NT2/D1 (cell line): ENCODE results near the gene C1orf52.

Source experiments
- DNase-seq: peaks from one replicate; pipeline ENCODE4 v3.0.0-alpha.2; 2011; ENCODE audit warnings: low read depth, low spot score
- H3K27me3 ChIP-seq: 2 replicates; pipeline ENCODE4 v1.6.0; 2011; ENCODE audit warnings: mild to moderate bottlenecking; ENCODE audit not compliant: insufficient read length, insufficient read depth
- H3K36me3 ChIP-seq: 2 replicates; pipeline ENCODE4 v1.6.1; 2011; ENCODE audit warnings: mild to moderate bottlenecking, low read length, mixed read lengths; ENCODE audit not compliant: insufficient read depth, insufficient read length
- H3K4me1 ChIP-seq: 2 replicates; pipeline ENCODE4 v1.5.1; 2011; ENCODE audit not compliant: insufficient read depth, insufficient read length
- H3K4me3 ChIP-seq: 2 replicates; pipeline ENCODE4 v1.5.1; 2011; ENCODE audit warnings: low read depth; ENCODE audit not compliant: insufficient read length
- H3K9ac ChIP-seq: 2 replicates; pipeline ENCODE4 v1.6.0; 2011; ENCODE audit warnings: low read depth; ENCODE audit not compliant: insufficient read length
- H3K9me3 ChIP-seq: 2 replicates; pipeline ENCODE4 v1.5.1; 2011; ENCODE audit warnings: mild to moderate bottlenecking, low read length; ENCODE audit not compliant: insufficient read depth
- SUZ12 ChIP-seq: IDR thresholded peaks from 2 replicates; pipeline ENCODE4 v1.6.1; 2011; ENCODE audit not compliant: insufficient read length, insufficient read depth; ENCODE audit errors: extremely low read depth
- YY1 ChIP-seq: IDR thresholded peaks from 2 replicates; pipeline ENCODE4 v1.6.1; 2011; ENCODE audit not compliant: insufficient read length, insufficient read depth
- ZNF274 ChIP-seq: IDR thresholded peaks from 2 replicates; pipeline ENCODE4 v1.6.1; 2011; ENCODE audit warnings: mild to moderate bottlenecking, low read depth, low read length

C1orf52 gene

GRCh38 chr1:85276215-85276977 lies 16.9 kb upstream of the C1orf52 start, which contains the start of gene BCL10:
Gene BCL10, minus strand, starts transcription at chr1:85276632. Its CDS starts 280 bp downstream, at chr1:85276352.
- Histone ChIP-seq H3K36me3 (peaks cover 36% of the 10 kb centered on the region), H3K4me3 (peak within 1 kb of the TSS; percentile 90), H3K9ac (peak within 1 kb of the TSS; percentile 97), H3K27me3 (no peaks in the 10 kb centered on the region), H3K9me3 (no peaks in the 10 kb centered on the region), H3K4me1 (no peaks in the 10 kb centered on the region)
- peak; percentile 99 for DNase-seq
- no peak for TF ChIP-seq ZNF274
- no peak for TF ChIP-seq YY1
- TF ChIP-seq SUZ12 = no peak

- Histone ChIP-seq H3K27me3 (no peaks in the 10 kb centered on the region), H3K9me3 (no peaks in the 10 kb centered on the region), H3K4me3 (peak overlapping the region; percentile 90), H3K9ac (peak overlapping the region; percentile 97), H3K4me1 (no peaks in the 10 kb centered on the region), H3K36me3 (peaks cover 42% of the 10 kb centered on the region)
- DNase-seq = no peak
- no peak for TF ChIP-seq YY1
- no peak for TF ChIP-seq ZNF274
- TF ChIP-seq SUZ12 = no peak
Observed at GRCh38 chr1:85275701-85276214, 16.3 kb upstream of the C1orf52 start.

DNA sequence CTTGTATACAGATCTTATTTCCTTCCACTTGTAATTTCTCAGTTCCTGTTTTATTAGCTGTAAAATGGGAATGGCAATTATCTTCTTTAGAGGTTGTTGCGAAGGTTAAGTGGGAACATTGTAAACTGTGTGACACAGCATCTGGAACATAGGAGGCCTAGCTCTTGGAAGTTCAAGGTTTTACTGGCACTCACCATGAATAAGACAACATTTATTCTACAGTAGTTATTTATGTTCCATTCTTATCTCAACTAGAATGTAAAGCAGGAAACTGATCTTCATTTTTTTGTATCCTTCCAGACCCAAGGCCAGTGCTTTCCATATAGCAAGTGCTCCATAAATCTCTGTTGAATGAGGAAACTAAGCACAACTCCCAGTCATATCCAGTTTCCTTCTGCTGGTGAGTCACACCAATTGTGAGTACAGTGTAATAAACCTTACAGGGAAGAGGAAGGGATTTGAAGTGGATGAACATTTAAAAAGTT lies 15.5 kb upstream of the C1orf52 start:
- Histone ChIP-seq H3K9ac (peak overlapping the region; percentile 97), H3K4me3 (peak overlapping the region; percentile 90), H3K9me3 (no peaks in the 10 kb centered on the region), H3K4me1 (no peaks in the 10 kb centered on the region), H3K27me3 (no peaks in the 10 kb centered on the region), H3K36me3 (peaks cover 50% of the 10 kb centered on the region)
- no peak for DNase-seq
- no peak for TF ChIP-seq YY1
- no peak for TF ChIP-seq ZNF274
- TF ChIP-seq SUZ12 = no peak

DNA sequence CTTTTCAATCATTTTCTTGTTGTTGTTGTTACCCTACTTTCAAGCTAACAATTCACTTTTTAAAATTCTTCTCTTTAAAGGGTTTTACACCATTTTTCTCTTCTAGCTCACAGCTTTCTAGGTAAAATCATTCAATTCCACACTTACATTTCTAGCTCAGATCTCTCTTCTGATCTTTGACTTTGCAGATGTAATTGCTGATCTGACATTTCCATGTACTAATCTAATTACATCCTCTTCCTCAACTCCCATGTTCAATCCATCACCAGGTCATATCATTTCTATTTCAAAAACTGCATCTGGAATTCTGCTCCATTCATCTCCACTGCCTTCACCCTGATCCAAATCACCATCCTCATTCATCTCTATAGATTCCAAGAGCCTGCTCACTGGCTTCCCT lies 13.9 kb upstream of the C1orf52 start:
- Histone ChIP-seq H3K9ac (no peak overlapping the region), H3K27me3 (no peaks in the 10 kb centered on the region), H3K4me3 (no peak overlapping the region), H3K4me1 (no peaks in the 10 kb centered on the region), H3K9me3 (no peaks in the 10 kb centered on the region), H3K36me3 (peaks cover 65% of the 10 kb centered on the region)
- TF ChIP-seq YY1 (no peak), SUZ12 (no peak)
- DNase-seq = no peak

- no peak overlapping the region for H3K4me3 ChIP-seq
- DNase-seq = no peak
- no peak overlapping the region for H3K9ac ChIP-seq
- H3K36me3 ChIP-seq = peaks cover 90% of the 10 kb centered on the region
- no peaks in the 10 kb centered on the region for H3K27me3 ChIP-seq
- no peaks in the 10 kb centered on the region for H3K9me3 ChIP-seq
- H3K4me1 ChIP-seq = no peaks in the 10 kb centered on the region
- no peak for TF ChIP-seq ZNF274
- no peak for TF ChIP-seq YY1
- no peak for TF ChIP-seq SUZ12
Observed at GRCh38 chr1:85268801-85269585, 9.5 kb upstream of the C1orf52 start.

- Histone ChIP-seq H3K36me3 (peaks cover 84% of the 10 kb centered on the region), H3K4me1 (no peaks in the 10 kb centered on the region), H3K27me3 (no peaks in the 10 kb centered on the region), H3K9ac (no peak overlapping the region), H3K4me3 (no peak overlapping the region), H3K9me3 (peaks cover 15% of the 10 kb centered on the region)
- TF ChIP-seq SUZ12 = no peak
- no peak for DNase-seq
Observed at GRCh38 chr1:85267313-85267712, 7.9 kb upstream of the C1orf52 start.

DNA sequence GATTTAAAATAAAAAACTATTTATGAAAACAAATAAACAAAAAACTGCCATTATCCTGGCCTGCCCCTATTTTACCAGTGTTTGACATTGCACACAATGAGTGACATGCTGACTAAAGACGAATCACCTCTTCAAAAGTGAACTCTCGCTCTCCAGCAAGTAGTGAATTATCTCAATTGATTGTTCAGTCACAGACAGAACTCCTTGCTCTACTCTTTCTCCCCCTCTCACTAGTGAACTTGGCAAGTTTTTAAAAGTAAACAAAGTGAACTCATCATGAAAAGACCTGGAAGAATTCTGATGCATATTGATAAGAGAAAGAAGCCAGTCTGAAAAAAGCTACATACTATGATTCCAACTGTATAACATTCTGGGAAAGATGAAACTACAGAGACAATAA lies 4.7 kb upstream of the C1orf52 start:
- Histone ChIP-seq H3K4me3 (no peak overlapping the region), H3K9ac (no peak overlapping the region), H3K27me3 (no peaks in the 10 kb centered on the region), H3K4me1 (peaks cover 2% of the 10 kb centered on the region), H3K36me3 (peaks cover 54% of the 10 kb centered on the region), H3K9me3 (peaks cover 37% of the 10 kb centered on the region)
- DNase-seq = no peak
- no peak for TF ChIP-seq YY1
- no peak for TF ChIP-seq SUZ12
- TF ChIP-seq ZNF274 = no peak
